Raji (cell line): Measurements from ENCODE around the gene SMAD9.

Experiments used
- POLR2A ChIP-seq: IDR thresholded peaks from 2 replicates; pipeline ENCODE4 v1.6.1; 2011; ENCODE audit warnings: low read depth, low read length, control low read depth; ENCODE audit not compliant: insufficient read depth

SMAD9 gene

GRCh38 chr13:36817996-36818803 is 101.8 kb downstream of the SMAD9 start:
- TF ChIP-seq POLR2A = no peak

GRCh38 chr13:36815062-36815461 is 105.0 kb downstream of the SMAD9 start:
- TF ChIP-seq POLR2A = no peak

- no peak for TF ChIP-seq POLR2A
These were observed 105.6 kb downstream of the SMAD9 start for GRCh38 chr13:36814465-36814864.

GRCh38 chr13:36813225-36813624 is 106.8 kb downstream of the SMAD9 start:
- no peak for TF ChIP-seq POLR2A

GRCh38 chr13:36807616-36808015 is 112.4 kb downstream of the SMAD9 start:
- TF ChIP-seq POLR2A = no peak

GRCh38 chr13:36806102-36806501 is 113.9 kb downstream of the SMAD9 start:
- no peak for TF ChIP-seq POLR2A

GRCh38 chr13:36804588-36804987 is 115.5 kb downstream of the SMAD9 start:
- no peak for TF ChIP-seq POLR2A

- TF ChIP-seq POLR2A = no peak
These were observed 119.0 kb downstream of the SMAD9 start for GRCh38 chr13:36801035-36801434.

- TF ChIP-seq POLR2A = no peak
These were observed 124.0 kb downstream of the SMAD9 start for GRCh38 chr13:36796052-36796451.

GRCh38 chr13:36795463-36795862 is 124.6 kb downstream of the SMAD9 start:
- no peak for TF ChIP-seq POLR2A
